HEK293T (cell line): ENCODE data around the gene MRPL55.
A peak's percentile ranks its signal among the peaks of the same experiment; 100 is the strongest.

Source experiments
- CTCF ChIA-PET: fragments of 350-600 bp; formaldehyde crosslinking; extraction: SDS; loops from one replicate; lab custom pipeline; 2021; ENCODE audit warnings: antibody characterized with exemption, inconsistent platforms; lab: Yijun Ruan, JAX
- POLR2A ChIA-PET: fragments of 350-600 bp; formaldehyde crosslinking; extraction: SDS; loops from one replicate; lab custom pipeline; 2020; ENCODE audit warnings: antibody characterized with exemption, inconsistent platforms; lab: Yijun Ruan, JAX
- DNase-seq: peaks from one replicate; pipeline ENCODE4 v3.0.0; 2012; ENCODE audit warnings: mixed read lengths; ENCODE audit errors: extremely low spot score
- ARNT ChIP-seq: fragments of 450-650 bp; IDR thresholded peaks from 2 replicates; pipeline ENCODE4 v1.6.1; 2017; ENCODE audit warnings: mild to moderate bottlenecking
- BHLHE40 ChIP-seq: fragments of 450-650 bp; IDR thresholded peaks from 2 replicates; pipeline ENCODE4 v1.6.1; 2016; ENCODE audit warnings: mild to moderate bottlenecking, moderate library complexity, borderline replicate concordance
- CTBP1 ChIP-seq: fragments of 450-650 bp; IDR thresholded peaks from 2 replicates; pipeline ENCODE4 v1.6.1; 2016; ENCODE audit warnings: borderline replicate concordance
- ELF4 ChIP-seq: fragments of 450-650 bp; IDR thresholded peaks from 2 replicates; pipeline ENCODE4 v1.6.1; 2017; ENCODE audit warnings: antibody characterized with exemption
- FOXA1 ChIP-seq: fragments of 450-650 bp; IDR thresholded peaks from 2 replicates; pipeline ENCODE4 v1.6.1; 2016; ENCODE audit warnings: mild to moderate bottlenecking
- FOXK2 ChIP-seq: fragments of 450-650 bp; IDR thresholded peaks from 2 replicates; pipeline ENCODE4 v1.6.1; 2016; ENCODE audit warnings: mild to moderate bottlenecking
- FOXM1 ChIP-seq: fragments of 450-650 bp; IDR thresholded peaks from 2 replicates; pipeline ENCODE4 v1.6.1; 2017; ENCODE audit warnings: mild to moderate bottlenecking, borderline replicate concordance
- HDGF ChIP-seq: fragments of 450-650 bp; IDR thresholded peaks from 2 replicates; pipeline ENCODE4 v1.6.1; 2017; ENCODE audit warnings: antibody characterized with exemption, borderline replicate concordance
- L3MBTL2 ChIP-seq: fragments of 450-650 bp; conservative IDR thresholded peaks from 2 replicates; pipeline ENCODE4 v1.6.1; 2016; ENCODE audit warnings: mild to moderate bottlenecking
- LEF1 ChIP-seq: fragments of 450-650 bp; IDR thresholded peaks from 2 replicates; pipeline ENCODE4 v1.6.1; 2017; ENCODE audit warnings: mild to moderate bottlenecking, borderline replicate concordance
- NFRKB ChIP-seq: fragments of 450-650 bp; IDR thresholded peaks from 2 replicates; pipeline ENCODE4 v1.6.1; 2016; ENCODE audit warnings: mild to moderate bottlenecking, moderate library complexity
- PKNOX1 ChIP-seq: fragments of 450-650 bp; IDR thresholded peaks from 2 replicates; pipeline ENCODE4 v1.6.1; 2016
- SP1 ChIP-seq: fragments of 450-650 bp; IDR thresholded peaks from 2 replicates; pipeline ENCODE4 v1.6.1; 2017
- SUZ12 ChIP-seq: fragments of 450-650 bp; IDR thresholded peaks from 2 replicates; pipeline ENCODE4 v1.6.1; 2016; ENCODE audit warnings: mild to moderate bottlenecking
- TARDBP ChIP-seq: fragments of 450-650 bp; IDR thresholded peaks from 2 replicates; pipeline ENCODE4 v1.6.1; 2016
- ZNF384 ChIP-seq: fragments of 450-650 bp; IDR thresholded peaks from 2 replicates; pipeline ENCODE4 v1.6.1; 2016

The MRPL55 gene

GRCh38 chr1:228148935-228149405, 39.9 kb upstream of the MRPL55 start:
- TF ChIP-seq ZNF384, result no peak
- no peak for TF ChIP-seq BHLHE40
- no peak for TF ChIP-seq PKNOX1
- CTCF ChIA-PET, result no interaction called here
- no peak for DNase-seq
- POLR2A ChIA-PET, result interaction anchor here (0.9 to 7.2 kb wide), 2 partner anchors 8 to 16 kb away, joined by 4 to 55 read pairs; partner anchors contain the start of genes GUK1 and IBA57

GRCh38 chr1:228148196-228148861, 39.2 kb upstream of the MRPL55 start:
- POLR2A ChIA-PET, result interaction anchor here (0.9 to 7.2 kb wide), 2 partner anchors 8 to 16 kb away, joined by 4 to 55 read pairs; partner anchors contain the start of genes GUK1 and IBA57
- no peak for TF ChIP-seq L3MBTL2
- CTCF ChIA-PET, result no interaction called here
- no peak for DNase-seq

- DNase-seq, result no peak
- CTCF ChIA-PET, result no interaction called here
- POLR2A ChIA-PET, result interaction anchor here (7.2 kb wide), 1 partner anchor 17 kb away, joined by 55 read pairs; the partner anchor contains the start of gene IBA57
- TF ChIP-seq FOXM1, result no peak
- no peak for TF ChIP-seq SP1
- TF ChIP-seq LEF1, result no peak
- TF ChIP-seq FOXK2, result no peak
- no peak for TF ChIP-seq HDGF
- TF ChIP-seq NFRKB, result no peak
- TF ChIP-seq FOXA1, result no peak
- no peak for TF ChIP-seq ELF4
- no peak for TF ChIP-seq SUZ12
- no peak for TF ChIP-seq L3MBTL2
- TF ChIP-seq BHLHE40, result no peak
- no peak for TF ChIP-seq TARDBP
- TF ChIP-seq PKNOX1, result no peak
- TF ChIP-seq ARNT, result no peak
- no peak for TF ChIP-seq ZNF384
- TF ChIP-seq CTBP1, result no peak
Observed at GRCh38 chr1:228147768-228148167, 38.7 kb upstream of the MRPL55 start.

- POLR2A ChIA-PET, result no interaction called here
- TF ChIP-seq ZNF384 (no peak), HDGF (0 out of 2 replicates have a peak, but pooled peaks have one; percentile 13)
- no peak for DNase-seq
- CTCF ChIA-PET, result no interaction called here
Observed at GRCh38 chr1:228147151-228147693, 38.1 kb upstream of the MRPL55 start.

GRCh38 chr1:228146417-228147150, 37.5 kb upstream of the MRPL55 start:
- TF ChIP-seq ELF4 (no peak), BHLHE40 (no peak), NFRKB (no peak), TARDBP (no peak), CTBP1 (no peak), ARNT (no peak)
- CTCF ChIA-PET, result no interaction called here
- POLR2A ChIA-PET, result interaction anchor here (0.6 kb wide), 1 partner anchor 34 kb away, joined by 3 read pairs; no protein-coding TSS in a partner anchor

GRCh38 chr1:228145463-228146416, 36.6 kb upstream of the MRPL55 start:
- no peak for TF ChIP-seq L3MBTL2
- TF ChIP-seq FOXK2, result no peak
- TF ChIP-seq HDGF, result no peak
- no peak for TF ChIP-seq ARNT
- no peak for TF ChIP-seq PKNOX1
- TF ChIP-seq FOXM1, result no peak
- no peak for TF ChIP-seq SP1
- DNase-seq, result no peak
- POLR2A ChIA-PET, result interaction anchor here (0.6 kb wide), 1 partner anchor 33 kb away, joined by 3 read pairs; no protein-coding TSS in a partner anchor
- CTCF ChIA-PET, result no interaction called here

More at GRCh38 chr1:228146417-228147150, 37.5 kb upstream of the MRPL55 start:
- DNase-seq, result no peak
